Measurements from ENCODE around the gene NOP10. TPM values are rescaled to one million over a fixed set of nuclear protein-coding genes. Genes with fewer than 3 reads are reported as not detected.

The NOP10 gene
- total RNA-seq, 1 experiment from 2014 or later = 208 TPM

DNA sequence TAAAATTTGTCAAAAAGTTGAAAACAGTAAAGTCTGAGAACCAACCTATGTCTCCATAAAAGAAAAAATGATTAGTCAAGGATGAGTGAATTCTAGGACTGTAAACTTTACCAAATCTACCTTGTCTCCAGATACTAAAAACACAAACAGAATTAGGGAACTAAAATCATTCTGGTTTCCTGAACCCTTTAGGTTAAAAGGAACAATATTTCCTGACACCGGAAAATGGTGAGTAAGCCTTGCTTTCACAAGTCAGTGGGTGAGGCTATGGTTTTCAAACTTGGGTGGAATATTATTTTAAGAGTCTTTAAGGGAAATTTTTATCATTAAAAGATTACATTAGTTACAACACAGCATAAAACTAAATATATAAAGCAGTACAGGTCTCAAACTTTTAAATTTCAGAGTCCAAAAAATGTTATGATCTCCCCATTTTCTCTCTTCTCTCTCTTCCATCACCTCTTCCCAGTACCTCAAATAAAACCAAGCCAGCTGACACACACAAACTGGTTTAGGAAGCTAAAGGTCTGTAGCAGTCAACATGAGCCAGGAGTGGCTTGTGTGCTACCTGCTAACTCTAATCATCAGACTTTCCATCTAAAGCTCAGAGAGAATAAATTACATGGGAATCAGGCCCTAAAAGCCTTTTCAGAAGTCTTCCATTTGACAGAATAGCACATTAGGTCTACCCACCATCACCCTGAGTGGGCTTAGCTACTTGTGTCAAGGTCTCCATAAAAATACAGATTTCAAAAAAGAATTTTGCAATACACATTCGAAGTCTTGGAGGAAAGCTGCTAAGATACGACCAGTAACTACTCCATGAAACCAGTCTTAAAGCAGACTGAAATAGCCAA is 7.5 kb downstream of the NOP10 start:
- Histone ChIP-seq H3K4me1 (ENCODE audit: insufficient read depth, low read length, poor library complexity, severe bottlenecking) (peaks cover 24% of the 10 kb centered on the region), H3K9me3 (ENCODE audit: low read depth, low read length, poor library complexity, severe bottlenecking) (no peaks in the 10 kb centered on the region), H3K27ac (ENCODE audit: low read depth, low read length, poor library complexity, severe bottlenecking) (no peak overlapping the region), H3K4me3 (ENCODE audit: low read depth, low read length, poor library complexity, severe bottlenecking) (no peak overlapping the region), H3K36me3 (ENCODE audit: insufficient read depth, low read length, poor library complexity, severe bottlenecking) (peaks cover 20% of the 10 kb centered on the region), H3K27me3 (replicated peaks; ENCODE audit: insufficient read depth, low read depth, low read length, poor library complexity) (no peaks in the 10 kb centered on the region)
- ChIA-PET CTCF (no interaction called here), POLR2A (ENCODE audit: low non-redundant PET) (no interaction called here)
- no TSS peak for BruUV-seq (replicated peaks)
- intact Hi-C loops (cut with micrococcal nuclease; ENCODE audit: unreplicated experiment) = no loop called here
- peak; percentile 39 for DNase-seq (ENCODE audit: low spot score)
- TF ChIP-seq, protein P1, sequence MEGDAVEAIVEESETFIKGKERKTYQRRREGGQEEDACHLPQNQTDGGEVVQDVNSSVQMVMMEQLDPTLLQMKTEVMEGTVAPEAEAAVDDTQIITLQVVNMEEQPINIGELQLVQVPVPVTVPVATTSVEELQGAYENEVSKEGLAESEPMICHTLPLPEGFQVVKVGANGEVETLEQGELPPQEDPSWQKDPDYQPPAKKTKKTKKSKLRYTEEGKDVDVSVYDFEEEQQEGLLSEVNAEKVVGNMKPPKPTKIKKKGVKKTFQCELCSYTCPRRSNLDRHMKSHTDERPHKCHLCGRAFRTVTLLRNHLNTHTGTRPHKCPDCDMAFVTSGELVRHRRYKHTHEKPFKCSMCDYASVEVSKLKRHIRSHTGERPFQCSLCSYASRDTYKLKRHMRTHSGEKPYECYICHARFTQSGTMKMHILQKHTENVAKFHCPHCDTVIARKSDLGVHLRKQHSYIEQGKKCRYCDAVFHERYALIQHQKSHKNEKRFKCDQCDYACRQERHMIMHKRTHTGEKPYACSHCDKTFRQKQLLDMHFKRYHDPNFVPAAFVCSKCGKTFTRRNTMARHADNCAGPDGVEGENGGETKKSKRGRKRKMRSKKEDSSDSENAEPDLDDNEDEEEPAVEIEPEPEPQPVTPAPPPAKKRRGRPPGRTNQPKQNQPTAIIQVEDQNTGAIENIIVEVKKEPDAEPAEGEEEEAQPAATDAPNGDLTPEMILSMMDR (conservative IDR thresholded peaks at IDR 0.05; ENCODE audit: low read depth, low read length) = no peak
- no peak for TF ChIP-seq EZH2 (IDR thresholded peaks at IDR 0.05; ENCODE audit: borderline replicate concordance, low read depth, low read length, poor library complexity, severe bottlenecking)

GRCh38 chr15:34334672-34335071 is 8.3 kb downstream of the NOP10 start:
- no TSS peak for BruUV-seq (replicated peaks)
- CTCF ChIA-PET = no interaction called here
- Histone ChIP-seq H3K27ac (ENCODE audit: low read depth, low read length, poor library complexity, severe bottlenecking) (no peak overlapping the region), H3K4me3 (ENCODE audit: low read depth, low read length, poor library complexity, severe bottlenecking) (no peak overlapping the region), H3K36me3 (ENCODE audit: insufficient read depth, low read length, poor library complexity, severe bottlenecking) (peaks cover 13% of the 10 kb centered on the region), H3K27me3 (replicated peaks; ENCODE audit: insufficient read depth, low read depth, low read length, poor library complexity) (no peaks in the 10 kb centered on the region), H3K4me1 (ENCODE audit: insufficient read depth, low read length, poor library complexity, severe bottlenecking) (peaks cover 16% of the 10 kb centered on the region), H3K9me3 (ENCODE audit: low read depth, low read length, poor library complexity, severe bottlenecking) (no peaks in the 10 kb centered on the region)
- POLR2A ChIA-PET (ENCODE audit: low non-redundant PET) = no interaction called here
- TF ChIP-seq EZH2 (IDR thresholded peaks at IDR 0.05; ENCODE audit: borderline replicate concordance, low read depth, low read length, poor library complexity, severe bottlenecking) = no peak
- TF ChIP-seq, protein P1 (conservative IDR thresholded peaks at IDR 0.05; ENCODE audit: low read depth, low read length) = no peak
- intact Hi-C loops (cut with micrococcal nuclease; ENCODE audit: unreplicated experiment) = no loop called here
- DNase-seq (ENCODE audit: low spot score) = no peak

GRCh38 chr15:34332553-34333120 is 10.3 kb downstream of the NOP10 start:
- Histone ChIP-seq H3K27me3 (replicated peaks; ENCODE audit: insufficient read depth, low read depth, low read length, poor library complexity) (no peaks in the 10 kb centered on the region), H3K9me3 (ENCODE audit: low read depth, low read length, poor library complexity, severe bottlenecking) (no peaks in the 10 kb centered on the region), H3K36me3 (ENCODE audit: insufficient read depth, low read length, poor library complexity, severe bottlenecking) (no peaks in the 10 kb centered on the region), H3K4me3 (ENCODE audit: low read depth, low read length, poor library complexity, severe bottlenecking) (no peak overlapping the region), H3K27ac (ENCODE audit: low read depth, low read length, poor library complexity, severe bottlenecking) (no peak overlapping the region), H3K4me1 (ENCODE audit: insufficient read depth, low read length, poor library complexity, severe bottlenecking) (no peaks in the 10 kb centered on the region)
- no peak for TF ChIP-seq EZH2 (IDR thresholded peaks at IDR 0.05; ENCODE audit: borderline replicate concordance, low read depth, low read length, poor library complexity, severe bottlenecking)
- TF ChIP-seq, protein P1 (conservative IDR thresholded peaks at IDR 0.05; ENCODE audit: low read depth, low read length) = no peak
- no peak for DNase-seq (ENCODE audit: low spot score)
- POLR2A ChIA-PET (ENCODE audit: low non-redundant PET) = no interaction called here
- CTCF ChIA-PET = no interaction called here
- no TSS peak for BruUV-seq (replicated peaks)
- intact Hi-C loops (cut with micrococcal nuclease; ENCODE audit: unreplicated experiment) = no loop called here

All from A673 (cell line).